Transverse colon (tissue), 4 donors: ENCODE measurements around the gene NECTIN1. TPM values are rescaled to one million over a fixed set of nuclear protein-coding genes. Genes with fewer than 3 reads are reported as not detected.

Experiments used
- DNase-seq: peaks from one replicate; pipeline ENCODE4 v3.0.0-alpha.2; 2019
- H3K27ac ChIP-seq, 4 donors: fragments of 200-600 bp; sonication (generic); 2 replicates each; pipeline ENCODE4 v1.5.1; 2016 to 2018; ENCODE audit warnings: inconsistent platforms in 4 of 4
- H3K27me3 ChIP-seq: fragments of 200-600 bp; sonication (generic); 2 replicates; pipeline ENCODE4 v1.5.1; 2017; ENCODE audit warnings: inconsistent platforms
- H3K36me3 ChIP-seq, 4 donors: fragments of 200-600 bp; sonication (generic); 2 replicates each; pipeline ENCODE4 v1.5.1; 2017 to 2019; ENCODE audit warnings: inconsistent platforms in 4 of 4
- H3K4me1 ChIP-seq, 4 donors: fragments of 200-600 bp; sonication (generic); 2 replicates each; pipeline ENCODE4 v1.5.1; 2017 to 2020; ENCODE audit warnings: inconsistent platforms in 4 of 4
- H3K4me3 ChIP-seq, 4 donors: fragments of 200-600 bp; sonication (generic); 1 replicate in 1 of 4; 2 replicates in 3 of 4; pipeline versions ENCODE4 v1.5.1 to v1.6.1; 2017 to 2019; ENCODE audit warnings: inconsistent platforms in 4 of 4
- H3K9me3 ChIP-seq, 2 donors: fragments of 200-600 bp; sonication (generic); 2 replicates each; pipeline ENCODE4 v1.5.1; 2017 to 2019; ENCODE audit warnings: inconsistent platforms in 2 of 2
- CTCF ChIP-seq, 5 experiments: fragments of 200-600 bp in 3 of 5; fragments of 450-650 bp in 2 of 5; sonication (generic) in 3 of 5; IDR thresholded peaks; 1 replicate in 2 of 5; 2 replicates in 3 of 5; pipeline ENCODE4 v1.5.1; 2016 to 2017; ENCODE audit warnings: antibody characterized with exemption in 5 of 5, inconsistent platforms in 3 of 5, mild to moderate bottlenecking in 2 of 5, moderate library complexity in 1 of 5
- EP300 ChIP-seq: sonication (generic); formaldehyde crosslinking; IDR thresholded peaks from one replicate; pipeline ENCODE4 v1.6.1; 2017; ENCODE audit warnings: antibody characterized with exemption, low read depth
- POLR2A ChIP-seq: fragments of 450-650 bp; IDR thresholded peaks from one replicate; pipeline ENCODE4 v1.6.1; 2016; ENCODE audit warnings: antibody characterized with exemption, mild to moderate bottlenecking, moderate library complexity
- POLR2AphosphoS5 ChIP-seq, 3 donors: sonication (generic); formaldehyde crosslinking; IDR thresholded peaks; one replicate each; pipeline ENCODE4 v1.6.1; 2016; ENCODE audit warnings: antibody characterized with exemption in 3 of 3
- WGBS, 2 donors: methylation state at CpG; one replicate each; pipeline ENCODE4 v1.1.5; 2018; ENCODE audit warnings: low coverage in 1 of 2; 5-methylcytosine and 5-hydroxymethylcytosine counted together
- in situ Hi-C, 4 donors: fragments of 200-750 bp; cut with MboI; loops; one replicate each; pipeline versions ENCODE4 v1.15.0 to v1.15.1; 2017; ENCODE audit warnings: low sequenced_read_pairs in 3 of 4, low pct_ligation_motif_present in 1 of 4, low pct_unique_long_range_greater_than_20kb in 1 of 4
- intact Hi-C: fragments of 100-400 bp; cut with DNase I; formaldehyde crosslinking; loops from one replicate; pipeline ENCODE4 v1.15.1; 2023; ENCODE audit warnings: low total_unique reads
- total RNA-seq, 4 donors: library from RNA; depleted of rRNA; stranded (reverse); fragments of >200 nt; gene quantifications; one replicate each; pipeline ENCODE4 v1.1.0, GENCODE V29; 2016

Gene NECTIN1
- total RNA-seq, 4 donors from 2014 or later = 11.0 to 71.2 (median 12.6) TPM

- no peak for TF ChIP-seq EP300
- peak; percentile 27 to 60 (median 44) for TF ChIP-seq CTCF (IDR thresholded peaks at IDR 0.05)
- Histone ChIP-seq H3K27me3 (no peaks in the 10 kb centered on the region), H3K27ac (peak overlapping the region in 1 of 4 donors; percentile 59), H3K4me3 (no peak overlapping the region), H3K4me1 (peaks cover 0 to 29% (median 18%) of the 10 kb centered on the region in 4 donors), H3K36me3 (no peaks in the 10 kb centered on the region), H3K9me3 (no peaks in the 10 kb centered on the region)
- in situ Hi-C loops (no loop called here), intact Hi-C loops (no loop called here)
- 46 to 93% methylated on average over 3 to 13 of the region's 13 CpGs for WGBS, 2 donors
- no peak for DNase-seq
These were observed 7.6 kb downstream of the NECTIN1 start for GRCh38 chr11:119721129-119722120.

GRCh38 chr11:119720311-119720913 is 8.6 kb downstream of the NECTIN1 start:
- intact Hi-C loops (no loop called here), in situ Hi-C loops (no loop called here)
- DNase-seq = no peak
- Histone ChIP-seq H3K27me3 (no peaks in the 10 kb centered on the region), H3K4me1 (peaks cover 0 to 25% (median 8%) of the 10 kb centered on the region in 4 donors), H3K9me3 (no peaks in the 10 kb centered on the region), H3K36me3 (no peaks in the 10 kb centered on the region), H3K4me3 (no peak overlapping the region), H3K27ac (no peak overlapping the region)
- 74 to 80% methylated on average over 6 to 18 of the region's 18 CpGs for WGBS, 2 donors
- TF ChIP-seq POLR2AphosphoS5 (IDR thresholded peaks at IDR 0.05) (no peak), POLR2A (no peak), CTCF (IDR thresholded peaks at IDR 0.05) (no peak), EP300 (no peak)

GRCh38 chr11:119717839-119718534 is 11.0 kb downstream of the NECTIN1 start:
- intact Hi-C loops (no loop called here), in situ Hi-C loops (no loop called here)
- Histone ChIP-seq H3K27me3 (no peaks in the 10 kb centered on the region), H3K9me3 (no peaks in the 10 kb centered on the region), H3K36me3 (no peaks in the 10 kb centered on the region), H3K4me3 (no peak overlapping the region), H3K4me1 (peaks cover 0 to 16% (median 9%) of the 10 kb centered on the region in 4 donors), H3K27ac (no peak overlapping the region)
- no peak for DNase-seq
- no peak for TF ChIP-seq POLR2A
- no peak for TF ChIP-seq CTCF (IDR thresholded peaks at IDR 0.05)
- no peak for TF ChIP-seq EP300
- TF ChIP-seq POLR2AphosphoS5 (IDR thresholded peaks at IDR 0.05) = no peak
- WGBS, 2 donors = 88 to 97% methylated on average over 6 to 14 of the region's 14 CpGs
